CD4-positive, alpha-beta T cell treated with Interleukin-6 at 100 ng/mL for 8 hours (primary cell): ENCODE results near the gene PNP.
"Not testable (repeated sequence)": the region's sequence is repeated elsewhere in the genome, so short reads cannot be mapped to it uniquely, and the experiment has no call there.

ENCODE experiments used
- DNase-seq: peaks from one replicate; pipeline ENCODE4 v3.0.0-alpha.2; 2020; ENCODE audit warnings: mixed read lengths, low spot score

The PNP gene

DNA sequence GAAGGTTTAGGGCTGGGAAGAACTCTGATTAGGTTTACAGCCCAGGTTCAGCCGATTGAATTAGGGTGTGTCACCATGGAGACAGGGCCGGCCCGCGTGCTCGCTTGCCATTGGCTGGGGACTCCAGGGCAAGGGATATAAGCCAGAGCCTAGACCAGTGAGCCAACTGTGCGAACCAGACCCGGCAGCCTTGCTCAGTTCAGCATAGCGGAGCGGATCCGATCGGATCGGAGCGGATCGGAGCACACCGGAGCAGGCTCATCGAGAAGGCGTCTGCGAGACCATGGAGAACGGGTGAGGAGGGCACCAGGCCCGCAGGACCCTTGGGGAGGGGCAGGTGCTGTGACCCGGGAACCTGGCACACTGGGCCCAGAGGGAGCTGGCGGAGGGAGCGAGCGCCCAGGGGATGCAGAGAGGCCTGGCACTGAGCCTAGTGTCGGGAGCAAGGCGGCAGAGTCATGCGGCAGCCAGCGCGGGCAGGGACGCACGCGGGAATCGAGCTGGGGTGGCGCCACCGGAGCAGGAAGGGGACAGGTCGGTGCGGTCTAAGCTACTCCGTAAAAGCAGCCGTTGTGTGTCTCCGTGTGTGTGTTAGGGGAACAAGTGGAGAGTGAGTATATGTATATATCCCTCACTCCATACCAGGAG, at the start of gene PNP:
Gene PNP, plus strand, starts transcription at position 165 of the 648 bp plus-strand sequence. Its CDS starts 119 bp downstream, at position 284.
- peak; percentile 91 for DNase-seq

DNA sequence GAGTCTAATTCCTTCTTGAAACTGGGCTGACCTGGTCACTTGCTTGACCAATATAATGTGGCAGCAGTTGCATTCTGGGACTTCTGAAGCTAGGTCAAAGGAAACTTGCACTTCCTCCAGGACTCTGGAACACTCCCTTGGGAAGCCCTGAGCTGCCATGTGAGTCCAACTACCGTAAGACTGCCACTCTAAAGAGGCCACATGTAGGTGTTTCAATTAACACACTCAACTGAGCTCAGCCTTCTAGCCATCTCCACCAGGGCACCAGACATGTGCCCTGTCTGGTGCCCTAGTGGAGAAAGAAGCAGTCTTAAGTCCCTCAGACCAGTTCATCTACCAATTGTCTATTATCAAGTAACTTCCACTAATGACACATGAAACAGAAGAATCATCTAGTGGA, 49.8 kb upstream of the PNP start:
- DNase-seq, result no peak

DNA sequence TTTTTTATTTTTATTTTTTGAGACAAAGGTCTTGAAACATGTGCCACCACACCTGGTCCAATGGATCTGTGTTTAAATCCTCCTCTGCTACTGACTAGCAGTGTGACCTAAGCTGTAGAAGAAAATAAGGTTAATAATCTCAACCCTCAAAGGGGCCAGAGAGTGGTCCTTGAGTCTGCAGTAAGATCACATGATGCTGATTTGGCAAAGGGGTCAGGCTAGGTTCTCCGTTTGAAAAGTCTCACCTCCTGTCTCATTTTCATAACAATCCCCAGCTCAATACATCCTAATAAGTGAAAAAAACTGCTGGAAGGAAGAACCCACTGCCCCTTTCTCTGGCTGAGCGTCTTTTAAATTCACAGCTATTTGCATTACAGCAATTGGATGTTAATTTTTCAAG, 47.9 kb upstream of the PNP start:
- no peak for DNase-seq

DNA sequence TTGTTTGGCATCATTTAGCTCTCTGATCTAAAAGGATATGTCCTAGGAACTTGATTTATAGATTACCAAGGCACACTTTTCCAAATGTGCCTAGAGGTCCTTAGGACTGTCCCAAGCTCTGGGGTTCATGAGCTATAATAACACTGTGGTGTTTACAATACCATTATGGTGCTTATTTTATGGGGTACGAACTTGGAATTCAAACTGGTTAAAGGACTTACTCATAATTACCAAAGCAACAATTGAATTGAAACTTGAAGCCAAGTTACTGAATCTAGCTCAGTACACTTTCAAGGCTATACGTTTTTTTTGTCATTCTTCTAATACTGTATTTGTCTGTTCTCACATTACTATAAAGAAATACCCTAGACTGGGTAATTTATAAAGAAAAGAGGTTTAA, 46.3 kb upstream of the PNP start:
- no peak for DNase-seq

DNA sequence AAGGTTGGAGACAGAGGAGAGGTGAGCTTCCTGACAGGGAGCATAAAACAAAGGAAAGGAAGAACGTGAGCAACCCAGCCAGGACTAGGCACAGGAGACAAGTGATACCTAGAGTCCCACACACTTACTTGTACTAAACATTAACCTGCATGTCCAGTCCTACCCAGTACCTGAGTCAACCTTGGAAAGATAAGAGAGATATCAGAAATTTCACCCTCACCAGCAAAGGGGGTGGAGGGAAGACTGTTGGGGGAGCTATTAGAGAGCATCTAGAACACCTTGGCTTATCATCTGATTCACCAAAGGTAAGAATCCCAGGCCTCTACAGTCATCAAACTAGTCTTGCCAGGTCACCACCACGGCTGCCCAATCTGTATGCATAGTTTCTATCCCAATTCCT, 44.4 kb upstream of the PNP start:
- no peak for DNase-seq

DNA sequence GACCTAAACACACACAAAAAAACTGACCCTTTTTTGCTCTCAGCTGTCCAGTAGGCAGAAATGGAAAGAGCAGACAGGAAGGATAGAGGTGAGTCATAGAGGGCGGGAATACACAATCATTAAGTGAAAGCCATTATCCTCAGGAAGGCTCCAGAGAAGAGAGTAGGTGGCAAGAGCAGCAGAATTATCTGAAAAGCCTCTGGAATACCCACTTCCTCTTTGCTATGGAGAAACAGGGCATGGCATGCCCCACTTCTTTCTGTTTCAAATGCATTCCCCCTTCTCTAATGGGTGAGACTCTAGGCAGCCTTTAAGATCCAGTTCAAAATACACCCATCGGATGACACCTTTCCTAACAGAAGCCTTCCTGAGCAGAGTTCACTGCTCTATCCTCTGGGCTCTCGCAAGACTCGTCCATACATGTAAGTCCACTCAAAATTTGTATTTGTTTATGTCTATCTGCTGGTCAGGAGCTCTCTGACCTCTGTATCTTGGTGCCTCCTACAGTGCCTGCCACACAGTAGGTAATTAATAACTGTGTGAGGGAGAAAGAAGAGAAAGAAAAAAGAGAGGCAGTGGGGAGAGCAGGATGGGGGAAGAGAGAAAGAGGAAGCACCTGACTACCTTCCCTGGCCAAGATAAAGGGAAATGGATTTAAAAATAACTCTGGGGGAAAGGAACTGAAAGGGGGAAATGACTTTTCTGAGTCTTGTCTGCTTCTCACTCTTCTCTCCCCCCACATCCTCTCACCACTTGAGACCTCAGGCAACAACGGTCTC, 41.8 kb upstream of the PNP start:
- no peak for DNase-seq

DNA sequence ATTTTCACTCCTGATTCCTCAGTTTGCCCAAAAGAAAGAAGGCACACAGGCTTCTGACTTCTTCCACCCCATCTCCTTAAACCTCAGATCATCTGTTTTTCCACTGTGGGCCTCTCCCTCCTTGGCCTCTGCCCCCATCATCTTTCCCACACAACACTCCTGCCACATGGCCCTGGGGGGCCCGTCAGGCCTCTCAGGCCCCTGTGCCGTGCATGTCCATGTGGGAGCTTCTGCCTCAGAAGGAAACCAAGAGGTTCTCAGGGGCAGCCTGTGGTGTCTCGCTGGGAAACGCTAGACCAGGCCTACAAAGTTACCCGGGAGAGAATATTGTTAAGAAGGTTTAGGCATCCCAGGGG, 41.2 kb upstream of the PNP start:
- no peak for DNase-seq

DNA sequence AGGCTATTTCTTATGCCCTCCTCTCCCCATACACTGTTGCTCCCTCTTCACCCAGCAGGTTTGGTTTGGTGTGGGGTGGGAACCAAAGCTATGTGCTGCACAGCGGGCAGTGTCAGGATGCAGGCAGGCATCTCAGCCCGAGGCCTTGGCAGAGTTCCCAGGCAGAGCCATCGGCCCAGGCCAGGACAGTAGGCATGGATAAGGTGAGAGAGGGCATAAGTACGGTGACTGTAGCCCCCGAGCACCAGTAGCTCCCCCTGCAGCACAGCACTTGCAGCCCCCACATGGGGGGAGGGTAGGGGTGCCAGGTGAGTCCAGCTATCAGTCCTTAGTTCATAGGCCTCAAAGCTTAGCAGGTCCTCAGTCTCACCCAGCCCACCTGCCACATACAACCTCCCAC, 40.4 kb upstream of the PNP start:
- DNase-seq, result no peak

DNA sequence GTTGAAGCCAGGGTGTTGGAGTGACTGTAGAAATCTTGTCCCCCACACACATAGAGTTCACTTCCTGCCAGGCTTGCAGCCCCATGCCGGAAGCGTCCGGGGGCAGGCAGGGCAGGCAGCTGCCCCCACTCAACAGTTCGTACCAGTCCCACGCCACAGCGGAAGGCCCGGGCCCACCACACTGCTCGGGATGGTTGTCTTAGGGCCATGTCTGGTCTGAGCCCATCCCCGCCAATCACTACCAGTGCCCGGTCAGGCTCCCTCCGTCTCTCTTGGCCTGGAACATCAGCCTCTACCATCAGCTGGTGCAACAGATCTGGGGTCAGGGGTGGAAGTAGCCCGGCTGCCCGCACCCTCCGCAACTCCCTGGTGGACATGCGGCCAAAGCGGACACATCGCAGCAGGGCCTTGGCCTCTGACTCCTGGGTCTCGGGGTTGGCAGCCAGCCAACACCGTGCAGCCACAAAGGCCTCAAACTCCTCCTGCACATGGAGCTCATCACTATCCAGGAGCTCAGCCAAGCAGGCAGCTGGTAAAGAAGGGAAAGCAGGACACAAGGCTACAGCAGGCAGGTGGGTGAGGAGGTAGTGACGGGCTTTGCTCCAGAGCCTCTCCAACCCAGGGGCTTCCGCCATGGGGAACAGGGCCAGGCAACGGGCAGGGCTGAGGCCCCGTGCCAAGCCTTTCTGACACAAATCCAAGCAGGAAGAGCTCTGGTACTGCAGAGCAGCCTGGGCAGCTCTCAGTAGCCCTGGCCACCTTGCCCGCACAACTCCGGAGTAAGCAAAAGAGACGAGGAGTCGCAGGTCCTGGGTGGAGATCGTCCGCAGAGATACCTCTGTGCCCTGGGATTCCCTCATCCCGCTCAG, 39.2 kb upstream of the PNP start:
- DNase-seq, result no peak

DNA sequence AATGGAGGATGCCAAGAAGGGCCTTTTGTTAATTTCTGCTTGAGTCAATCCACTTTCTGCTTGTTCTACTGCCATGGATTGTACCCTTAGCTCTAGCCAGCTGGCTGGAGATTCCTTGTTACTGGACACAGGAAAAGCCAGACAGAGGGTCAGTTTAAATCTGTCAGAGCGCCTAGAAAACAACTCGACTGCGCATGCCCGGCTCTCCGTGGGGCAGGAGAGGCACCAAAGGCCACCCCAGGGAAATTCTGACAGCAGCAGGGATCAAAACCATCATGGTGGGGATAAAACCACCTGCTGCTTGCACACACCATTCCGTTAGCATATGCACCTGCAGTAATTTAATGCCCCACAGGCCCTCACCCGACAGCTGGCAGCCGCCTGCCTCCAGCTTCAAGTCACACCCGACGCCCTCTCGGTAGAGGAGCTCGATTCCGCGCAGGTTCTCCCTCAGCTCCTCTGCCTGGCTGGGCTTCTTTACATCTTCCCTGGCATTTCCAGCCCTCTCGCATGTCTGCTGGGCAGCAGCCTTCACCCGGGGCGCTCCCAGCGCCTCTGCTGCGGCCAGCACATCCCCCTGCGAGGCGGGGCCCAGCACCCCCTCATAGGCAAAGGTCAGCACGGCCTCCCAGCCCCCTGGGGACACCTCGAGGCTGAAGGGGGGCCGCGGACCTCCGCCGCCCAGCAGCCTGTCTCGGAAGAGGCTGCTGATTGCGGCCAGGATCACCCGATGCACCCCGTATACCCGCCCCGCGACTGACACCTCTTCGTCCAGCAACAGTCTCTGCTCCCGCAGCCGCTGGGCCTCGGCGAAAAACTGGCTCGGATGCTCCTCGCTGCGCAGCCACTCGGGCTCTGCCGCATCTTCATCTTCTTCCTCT, 34.3 kb upstream of the PNP start:
- no peak for DNase-seq

DNA sequence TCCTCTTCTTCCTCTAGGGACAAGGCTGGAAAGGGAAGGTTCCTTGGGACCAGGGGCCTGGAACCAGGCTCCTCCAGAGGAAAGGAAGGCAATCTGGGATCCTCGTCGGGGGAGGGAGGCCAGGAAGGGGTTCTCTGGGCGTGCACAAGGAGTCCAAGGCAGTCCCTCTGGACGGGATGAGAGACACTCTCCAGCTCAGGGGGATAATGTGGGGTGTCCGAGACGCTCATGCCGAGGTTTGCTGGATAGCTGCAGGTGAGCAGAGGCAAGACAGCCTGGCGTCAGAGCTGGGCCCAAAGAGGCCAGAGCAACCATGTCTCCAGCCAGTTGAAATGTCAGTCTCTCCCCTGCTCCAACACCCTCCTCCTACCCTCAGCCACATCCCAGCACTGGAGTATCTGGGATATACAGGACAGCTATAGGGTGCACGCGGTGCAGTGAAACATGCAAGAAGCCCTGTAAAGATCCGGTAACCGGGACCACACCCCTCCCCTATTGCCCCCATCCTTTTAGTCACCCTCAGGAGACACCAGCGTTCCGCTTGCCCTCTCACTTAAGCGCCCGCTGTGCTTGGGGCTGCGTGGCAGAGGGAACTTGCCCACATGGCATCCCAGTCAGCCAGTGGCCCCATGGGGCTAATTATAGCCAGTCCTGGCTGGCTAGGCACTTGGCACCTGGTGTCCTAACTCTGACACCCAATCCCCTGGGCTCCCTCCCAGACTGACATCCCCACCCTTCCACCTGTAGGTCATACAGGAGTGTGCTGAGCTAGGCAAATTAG, 33.4 kb upstream of the PNP start, which contains the start of gene KLHL33:
Gene KLHL33, minus strand, starts transcription at position 585 of the 781 bp plus-strand sequence. Its CDS starts 355 bp downstream, at position 230.
- DNase-seq, result no peak

DNA sequence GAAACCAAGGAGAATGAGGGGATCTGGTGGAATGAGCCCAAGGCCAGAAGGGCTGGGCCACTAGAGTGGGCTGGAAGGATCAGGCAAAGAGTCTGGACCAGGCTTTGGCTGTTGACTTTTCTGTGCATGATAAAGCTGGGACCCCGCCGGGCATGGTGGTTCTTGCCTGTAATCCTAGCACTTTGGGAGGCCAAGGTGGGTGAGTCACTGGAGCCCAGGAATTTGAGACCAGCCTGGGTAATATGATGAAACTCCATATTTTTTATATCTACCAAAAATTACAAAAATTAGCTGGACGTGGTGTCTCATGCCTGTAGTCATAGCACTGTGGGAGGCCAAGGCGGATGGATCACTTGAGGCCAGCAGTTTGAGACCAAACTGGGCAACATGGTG, 32.8 kb upstream of the PNP start:
- DNase-seq, result no peak

DNA sequence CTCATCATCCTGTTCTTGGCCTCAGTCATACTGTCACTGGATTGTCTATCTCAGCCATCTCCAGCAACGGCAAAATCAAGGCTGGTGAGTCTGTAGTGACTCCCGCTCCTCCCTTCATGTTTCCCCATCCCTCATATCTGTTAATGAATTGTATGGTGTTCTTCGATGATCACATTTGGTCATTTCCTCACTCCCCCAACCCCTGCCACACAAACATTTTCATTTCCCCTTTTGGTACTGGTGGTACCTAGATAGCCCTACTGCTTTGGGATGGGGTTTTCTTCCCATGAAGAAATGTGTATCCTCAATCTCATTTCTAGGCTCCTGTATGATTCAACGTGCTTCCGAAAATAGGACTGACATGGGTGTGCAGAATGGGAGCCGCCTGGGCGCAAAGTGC, 30.5 kb upstream of the PNP start:
- DNase-seq, result no peak

DNA sequence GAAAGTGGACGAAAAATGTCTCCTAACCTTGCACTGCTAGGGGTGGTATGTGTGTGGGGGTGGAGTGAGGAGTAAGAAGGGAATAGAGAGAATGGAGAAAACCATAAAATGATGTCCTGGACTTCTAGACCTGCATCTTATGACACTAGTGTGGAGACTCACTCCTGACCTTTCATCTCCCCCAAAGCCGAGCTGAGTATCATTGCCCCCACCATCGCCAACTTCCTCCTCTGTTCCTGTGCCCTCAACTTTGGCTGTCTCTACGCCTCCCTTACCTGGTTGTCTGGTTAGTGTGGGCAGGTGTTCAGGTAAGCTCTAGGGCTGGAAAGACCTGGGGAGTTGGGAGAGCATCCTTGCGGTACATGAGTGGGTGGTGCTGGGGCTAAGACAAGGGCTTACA, 28.7 kb upstream of the PNP start:
- no peak for DNase-seq

DNA sequence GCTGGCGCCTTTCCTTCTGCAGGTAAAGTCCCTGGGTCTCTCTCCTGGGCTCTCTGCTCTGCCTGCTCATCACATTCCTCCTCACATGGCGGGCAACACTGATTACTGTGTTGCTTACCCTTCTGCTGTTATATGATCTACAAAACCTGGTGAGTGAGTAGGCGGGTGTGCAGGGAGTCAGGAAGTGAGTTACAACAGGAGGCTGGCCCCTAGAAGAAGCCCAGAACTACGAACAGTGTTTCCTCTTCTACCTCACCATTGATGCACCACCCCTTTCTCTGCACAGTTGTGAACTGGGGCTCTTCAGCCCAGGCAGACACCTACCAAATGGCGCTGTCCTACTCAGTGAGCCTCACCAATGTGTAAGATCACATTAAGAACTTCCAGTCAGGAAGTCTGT, 28.3 kb upstream of the PNP start:
- peak; percentile 38 for DNase-seq

DNA sequence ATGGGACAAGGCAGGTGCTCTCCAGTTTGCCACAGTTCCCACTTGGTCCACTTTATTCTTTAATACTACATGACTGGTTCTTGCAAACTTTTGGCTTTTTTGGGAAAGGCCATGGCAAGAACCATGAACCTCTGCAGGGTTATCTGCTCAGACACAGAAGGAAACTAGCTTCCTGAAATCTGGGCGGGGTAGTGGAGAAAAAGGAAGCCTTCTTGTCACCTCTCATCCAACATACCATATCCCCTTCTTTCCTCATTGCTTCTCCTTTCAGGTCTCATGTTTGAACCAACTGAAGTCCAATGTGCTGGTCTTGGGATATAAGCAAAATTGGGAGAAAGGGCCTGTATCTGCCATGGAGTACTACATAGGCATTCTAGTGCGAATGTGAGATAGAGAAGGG, 27.7 kb upstream of the PNP start:
- DNase-seq, result no peak

DNA sequence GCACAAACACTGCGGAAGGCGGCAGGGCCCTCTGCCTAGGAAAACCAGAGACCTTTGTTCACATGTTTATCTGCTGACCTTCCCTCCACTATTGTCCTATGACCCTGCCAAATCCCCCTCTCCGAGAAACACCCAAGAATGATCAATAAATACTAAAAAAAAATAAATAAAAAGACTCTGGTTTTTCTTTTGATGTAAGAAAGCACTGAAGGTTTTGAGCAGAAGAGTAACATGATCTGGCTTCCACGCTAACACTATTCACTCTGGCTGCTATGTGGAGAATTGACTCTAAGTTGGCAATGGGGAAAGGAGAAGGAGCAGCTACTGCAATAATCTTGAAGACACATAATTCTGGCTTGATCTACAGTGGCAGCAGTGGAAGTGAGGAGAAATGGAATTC, 25.6 kb upstream of the PNP start:
- not testable (repeated sequence) for DNase-seq

DNA sequence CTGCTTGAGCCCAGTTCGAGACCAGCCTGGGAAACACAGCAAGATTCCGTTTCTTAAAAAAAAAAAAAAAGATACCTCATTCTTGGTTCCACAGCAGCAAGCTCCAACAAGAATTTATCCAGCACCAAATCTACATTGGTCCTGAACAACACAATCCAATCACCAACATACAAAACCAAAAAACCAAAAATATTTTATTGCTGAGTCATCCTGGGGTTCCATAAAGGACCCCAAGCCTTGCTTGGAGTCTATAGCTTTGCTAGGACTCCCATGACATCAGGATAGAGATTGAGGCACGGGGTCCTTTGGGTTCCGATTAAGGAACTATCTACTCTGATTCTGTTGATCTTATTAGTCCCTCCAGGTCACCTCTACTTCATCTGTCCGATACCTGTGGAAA, 22.3 kb upstream of the PNP start:
- DNase-seq, result no peak

DNA sequence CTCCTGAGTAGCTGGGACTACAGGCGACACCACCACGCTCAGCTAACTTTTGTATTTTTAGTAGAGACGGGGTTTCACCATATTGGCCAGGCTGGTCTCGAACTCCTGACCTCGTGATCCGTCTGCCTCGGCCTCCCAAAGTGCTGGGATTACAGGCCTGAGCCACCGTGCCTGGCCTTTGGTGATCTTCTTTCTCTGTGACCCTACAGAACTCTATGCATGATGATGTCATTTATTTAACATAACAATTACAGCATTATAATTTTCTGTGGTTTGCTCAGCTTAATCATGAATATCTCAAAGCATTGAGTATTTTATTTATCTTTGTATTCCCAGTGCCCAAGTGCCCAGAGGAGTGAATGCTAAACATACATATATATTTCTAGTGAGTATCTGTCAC, 16.4 kb upstream of the PNP start:
- DNase-seq, result not testable (repeated sequence)

DNA sequence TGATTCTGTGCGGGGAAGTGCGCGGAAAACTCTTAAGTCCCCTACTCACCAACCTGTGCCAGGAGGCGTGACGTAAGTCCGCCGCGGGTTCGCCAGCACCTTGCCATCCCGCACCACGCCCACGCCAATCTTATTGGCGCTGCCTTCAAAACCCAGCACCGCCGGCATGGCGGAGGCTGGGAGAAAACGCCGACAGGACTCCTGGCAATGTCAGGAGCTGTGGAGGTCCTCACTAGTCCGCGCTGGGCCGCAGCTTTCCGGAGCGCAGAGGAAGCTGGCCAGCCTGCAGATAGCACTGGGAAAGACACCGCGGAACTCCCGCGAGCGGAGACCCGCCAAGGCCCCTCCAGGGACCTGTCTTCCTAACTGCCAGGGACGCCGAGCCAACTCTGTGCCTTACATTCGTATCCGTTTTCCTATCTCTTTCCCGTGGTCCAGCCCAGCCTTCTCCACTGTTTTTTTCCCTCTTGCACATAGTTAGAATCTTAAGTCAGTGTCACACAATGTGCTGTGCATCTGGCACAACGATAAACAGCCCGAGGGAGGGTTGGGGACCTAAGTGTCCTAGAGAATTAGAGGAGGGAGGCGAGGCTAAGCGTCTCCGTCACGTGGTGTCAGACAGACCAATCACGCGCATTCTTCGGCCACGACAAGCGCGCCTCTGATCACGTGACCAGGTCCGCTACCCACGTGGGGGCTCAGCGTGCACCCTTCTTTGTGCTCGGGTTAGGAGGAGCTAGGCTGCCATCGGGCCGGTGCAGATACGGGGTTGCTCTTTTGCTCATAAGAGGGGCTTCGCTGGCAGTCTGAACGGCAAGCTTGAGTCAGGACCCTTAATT, 14.5 kb upstream of the PNP start, which contains the start of the genes APEX1 and OSGEP:
Gene APEX1, plus strand, starts transcription at position 711 of the 839 bp plus-strand sequence. CDS start 420 bp downstream, outside the sequence.
Gene OSGEP, minus strand, starts transcription at position 297 of the 839 bp plus-strand sequence. Its CDS starts 129 bp downstream, at position 168.
- DNase-seq, result peak; percentile 98
